Sigmoid colon (tissue), 7 donors: ENCODE data around the gene ISCU. TPM values are rescaled to one million over a fixed set of nuclear protein-coding genes. Genes with fewer than 3 reads are reported as not detected.

Experiments
- DNase-seq: peaks from one replicate; pipeline ENCODE4 v3.0.0-alpha.2; 2019
- H3K27ac ChIP-seq, 4 donors: fragments of 200-600 bp; sonication (generic); one replicate each; pipeline ENCODE4 v1.5.1; 2016 to 2019; ENCODE audit warnings: mild to moderate bottlenecking in 1 of 4
- H3K27me3 ChIP-seq, 3 donors: fragments of 200-600 bp; sonication (generic); one replicate each; pipeline ENCODE4 v1.5.1; 2019; ENCODE audit warnings: mild to moderate bottlenecking in 1 of 3
- H3K36me3 ChIP-seq, 4 donors: fragments of 200-600 bp; sonication (generic); one replicate each; pipeline ENCODE4 v1.5.1; 2016 to 2019
- H3K4me1 ChIP-seq, 4 donors: fragments of 200-600 bp; sonication (generic); one replicate each; pipeline ENCODE4 v1.5.1; 2017 to 2019
- H3K4me3 ChIP-seq, 4 donors: fragments of 200-600 bp; sonication (generic); one replicate each; pipeline ENCODE4 v1.5.1; 2017 to 2019; ENCODE audit warnings: mild to moderate bottlenecking in 2 of 4, moderate library complexity in 1 of 4
- H3K9me3 ChIP-seq, 4 donors: fragments of 200-600 bp in 3 of 4; sonication (generic) in 3 of 4; one replicate each; pipeline versions ENCODE4 v1.5.1 to v1.6.1; 2013 to 2019
- EP300 ChIP-seq, 4 donors: sonication (generic); formaldehyde crosslinking; IDR thresholded peaks; one replicate each; pipeline ENCODE4 v1.6.1; 2017; ENCODE audit warnings: antibody characterized with exemption in 4 of 4
- POLR2A ChIP-seq, 2 donors: fragments of 450-650 bp; IDR thresholded peaks; one replicate each; pipeline ENCODE4 v1.6.1; 2016; ENCODE audit warnings: antibody characterized with exemption in 2 of 2, mild to moderate bottlenecking in 2 of 2, moderate library complexity in 2 of 2
- POLR2AphosphoS5 ChIP-seq, 4 donors: sonication (generic); formaldehyde crosslinking; IDR thresholded peaks; one replicate each; pipeline ENCODE4 v1.6.1; 2017; ENCODE audit warnings: antibody characterized with exemption in 4 of 4
- WGBS, 2 donors: extraction: QIAGEN DNeasy Blood & Tissue Kit; methylation state at CpG; one replicate each; pipeline ENCODE4 v1.1.7; 2013; 5-methylcytosine and 5-hydroxymethylcytosine counted together
- intact Hi-C: fragments of 100-400 bp; cut with DNase I; formaldehyde crosslinking; loops from one replicate; pipeline ENCODE4 v1.15.1; 2023
- polyA plus RNA-seq, 3 donors: library from polyadenylated mRNA; stranded (reverse); fragments of 200-250 nt; gene quantifications; one replicate each; pipeline ENCODE4 v1.2.3, GENCODE V29; 2013
- total RNA-seq, 4 donors: library from RNA; depleted of rRNA; stranded (reverse); fragments of >200 nt; gene quantifications; one replicate each; pipeline ENCODE4 v1.1.0, GENCODE V29; 2016
- TF ChIP-seq, protein P1 (sequence below), 4 experiments: fragments of 450-650 bp in 3 of 4; fragments of 200-600 bp in 1 of 4; IDR thresholded peaks; one replicate each; pipeline ENCODE4 v1.5.1; 2016 to 2019; ENCODE audit warnings: antibody characterized with exemption in 4 of 4, mild to moderate bottlenecking in 3 of 4, moderate library complexity in 2 of 4
- donor health status: healthy with polysubstance abuse.
- donor health status: Bipolar disorder and iron deficiency.
- donor health status: healthy.

The ISCU gene
- total and polyA plus RNA-seq, 7 donors = 117 to 294 (median 237) TPM

DNA sequence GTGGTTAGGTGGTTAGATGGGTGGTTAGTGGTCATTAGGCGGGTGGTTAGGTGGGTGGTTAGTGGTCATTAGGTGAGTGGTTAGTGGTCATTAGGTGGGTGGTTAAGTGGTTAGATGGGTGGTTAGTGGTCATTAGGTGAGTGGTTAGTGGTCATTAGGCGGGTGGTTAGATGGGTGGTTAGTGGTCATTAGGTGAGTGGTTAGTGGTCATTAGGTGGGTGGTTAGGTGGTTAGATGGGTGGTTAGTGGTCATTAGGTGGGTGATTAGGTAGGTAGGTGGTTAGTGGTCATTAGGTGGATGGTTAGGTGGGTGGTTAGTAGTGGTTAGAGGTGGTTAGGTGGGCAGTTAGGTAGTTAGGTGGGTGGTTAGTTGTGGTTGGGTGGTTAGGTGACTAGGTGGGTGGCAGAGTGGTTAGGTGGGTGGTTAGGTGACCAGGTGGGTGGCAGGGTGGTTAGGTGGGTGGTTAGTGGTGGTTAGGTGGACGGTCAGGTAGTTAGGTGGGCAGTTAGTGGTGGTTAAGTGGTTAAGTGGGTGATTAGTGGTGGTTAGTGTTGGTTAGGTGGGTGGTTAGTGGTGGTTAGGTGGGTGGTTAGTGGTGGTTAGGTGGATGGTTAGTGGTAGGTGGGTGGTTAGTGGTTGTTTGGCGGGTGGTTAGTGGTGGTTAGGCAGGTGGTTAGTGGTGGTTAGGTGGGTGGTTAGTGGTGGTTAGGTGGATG is 43.5 kb downstream of the ISCU start:
- Histone ChIP-seq H3K27me3 (no peaks in the 10 kb centered on the region), H3K4me3 (no peak overlapping the region), H3K27ac (no peak overlapping the region), H3K9me3 (no peaks in the 10 kb centered on the region), H3K36me3 (no peaks in the 10 kb centered on the region), H3K4me1 (peaks cover 0 to 7% (median 3%) of the 10 kb centered on the region in 4 donors)
- intact Hi-C loops = no loop called here
- 90 to 92% methylated on average over 4 of the region's 4 CpGs for WGBS, 2 donors
- DNase-seq = no peak
- no peak for TF ChIP-seq POLR2AphosphoS5 (IDR thresholded peaks at IDR 0.05)

DNA sequence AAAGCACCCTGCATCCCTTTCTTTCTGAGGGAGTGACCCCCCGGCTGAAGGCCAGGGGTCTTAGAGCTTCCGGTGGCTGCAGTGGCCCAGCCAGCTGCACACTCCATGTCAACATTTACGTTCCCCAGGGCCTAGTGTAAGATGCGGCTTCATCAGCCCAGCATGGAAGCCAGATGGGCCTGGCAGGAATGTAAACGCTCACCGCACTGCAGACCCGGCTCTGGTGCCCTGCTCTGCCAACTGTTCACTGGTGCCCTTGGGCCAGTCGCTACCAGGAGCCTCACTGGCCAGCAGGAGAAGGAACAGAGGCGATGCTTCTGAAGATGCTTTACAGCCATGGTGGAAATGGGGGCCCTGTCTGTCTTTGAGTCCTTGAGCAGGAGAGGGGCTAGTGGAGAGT is 44.1 kb downstream of the ISCU start:
- H3K4me3 ChIP-seq = no peak overlapping the region
- no peaks in the 10 kb centered on the region for H3K27me3 ChIP-seq
- no peak overlapping the region for H3K27ac ChIP-seq
- TF ChIP-seq POLR2A (IDR thresholded peaks at IDR 0.05) = no peak
- TF ChIP-seq EP300 (IDR thresholded peaks at IDR 0.05) = no peak
- no peak for TF ChIP-seq POLR2AphosphoS5 (IDR thresholded peaks at IDR 0.05)
- TF ChIP-seq, protein P1, sequence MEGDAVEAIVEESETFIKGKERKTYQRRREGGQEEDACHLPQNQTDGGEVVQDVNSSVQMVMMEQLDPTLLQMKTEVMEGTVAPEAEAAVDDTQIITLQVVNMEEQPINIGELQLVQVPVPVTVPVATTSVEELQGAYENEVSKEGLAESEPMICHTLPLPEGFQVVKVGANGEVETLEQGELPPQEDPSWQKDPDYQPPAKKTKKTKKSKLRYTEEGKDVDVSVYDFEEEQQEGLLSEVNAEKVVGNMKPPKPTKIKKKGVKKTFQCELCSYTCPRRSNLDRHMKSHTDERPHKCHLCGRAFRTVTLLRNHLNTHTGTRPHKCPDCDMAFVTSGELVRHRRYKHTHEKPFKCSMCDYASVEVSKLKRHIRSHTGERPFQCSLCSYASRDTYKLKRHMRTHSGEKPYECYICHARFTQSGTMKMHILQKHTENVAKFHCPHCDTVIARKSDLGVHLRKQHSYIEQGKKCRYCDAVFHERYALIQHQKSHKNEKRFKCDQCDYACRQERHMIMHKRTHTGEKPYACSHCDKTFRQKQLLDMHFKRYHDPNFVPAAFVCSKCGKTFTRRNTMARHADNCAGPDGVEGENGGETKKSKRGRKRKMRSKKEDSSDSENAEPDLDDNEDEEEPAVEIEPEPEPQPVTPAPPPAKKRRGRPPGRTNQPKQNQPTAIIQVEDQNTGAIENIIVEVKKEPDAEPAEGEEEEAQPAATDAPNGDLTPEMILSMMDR (IDR thresholded peaks at IDR 0.05) = no peak
- no peak for DNase-seq
- peaks cover 0 to 7% (median 3%) of the 10 kb centered on the region in 4 donors for H3K4me1 ChIP-seq
- no peaks in the 10 kb centered on the region for H3K36me3 ChIP-seq
- 77 to 87% methylated on average over 9 of the region's 9 CpGs for WGBS, 2 donors
- no peaks in the 10 kb centered on the region for H3K9me3 ChIP-seq
- intact Hi-C loops = no loop called here

DNA sequence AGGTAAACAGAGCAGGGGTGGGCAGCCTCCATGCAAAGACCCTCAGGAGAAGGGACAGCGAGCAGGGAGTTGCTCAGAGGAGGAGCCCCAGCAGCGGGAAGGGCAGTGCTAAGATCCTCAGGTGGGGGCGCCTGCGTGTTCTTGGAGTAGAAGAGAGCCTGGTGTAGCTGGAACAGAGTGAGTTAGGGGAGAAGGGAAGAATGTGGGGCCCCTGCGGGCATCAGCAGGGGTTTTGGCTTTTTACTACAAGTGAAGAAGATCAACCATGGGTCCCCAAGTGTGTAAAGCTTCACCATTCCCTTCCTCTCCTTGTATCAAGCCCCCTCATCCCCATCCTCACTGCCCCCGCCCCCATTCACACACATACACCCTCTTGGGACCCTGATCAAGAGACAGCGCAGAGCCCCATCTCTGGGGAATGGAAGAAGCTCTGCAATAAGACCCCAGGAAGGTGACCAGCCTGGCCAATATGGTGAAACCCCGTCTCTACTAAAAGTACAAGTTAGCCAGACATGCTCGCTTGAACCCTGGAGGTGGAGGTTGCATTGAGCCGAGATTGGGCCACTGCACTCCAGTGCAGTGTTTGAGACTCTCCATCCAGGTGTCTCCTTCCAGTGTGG is 45.7 kb downstream of the ISCU start:
- intact Hi-C loops = no loop called here
- TF ChIP-seq POLR2A (IDR thresholded peaks at IDR 0.05) = no peak
- TF ChIP-seq POLR2AphosphoS5 (IDR thresholded peaks at IDR 0.05) = no peak
- TF ChIP-seq EP300 (IDR thresholded peaks at IDR 0.05) = no peak
- TF ChIP-seq, protein P1 (IDR thresholded peaks at IDR 0.05) = no peak
- H3K4me3 ChIP-seq = no peak overlapping the region
- H3K27ac ChIP-seq = no peak overlapping the region
- no peaks in the 10 kb centered on the region for H3K9me3 ChIP-seq
- 83 to 88% methylated on average over 10 of the region's 10 CpGs for WGBS, 2 donors
- no peaks in the 10 kb centered on the region for H3K36me3 ChIP-seq
- H3K27me3 ChIP-seq = no peaks in the 10 kb centered on the region
- peaks cover 0 to 8% (median 3%) of the 10 kb centered on the region in 4 donors for H3K4me1 ChIP-seq
- DNase-seq = no peak

DNA sequence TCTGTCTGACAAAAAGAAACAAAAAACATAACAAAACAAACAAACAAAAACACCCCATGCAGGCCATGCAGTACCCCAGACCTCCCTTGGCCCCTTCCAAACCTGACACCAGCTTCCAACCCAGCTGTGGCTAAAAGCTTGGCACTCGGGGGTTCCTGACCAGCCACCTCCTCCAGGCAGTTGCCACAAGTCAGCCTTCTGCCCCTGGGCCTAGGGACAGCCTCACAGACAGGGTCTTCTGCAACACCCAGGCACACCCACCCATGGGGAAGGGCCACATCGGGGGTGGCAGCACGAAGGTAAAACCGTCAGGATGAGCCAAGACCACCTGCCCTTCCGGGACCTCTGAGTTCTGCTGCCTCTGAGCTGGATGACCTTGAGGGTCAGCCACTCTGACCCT is 46.2 kb downstream of the ISCU start:
- DNase-seq = no peak
- no peak for TF ChIP-seq EP300 (IDR thresholded peaks at IDR 0.05)
- Histone ChIP-seq H3K9me3 (no peaks in the 10 kb centered on the region), H3K36me3 (no peaks in the 10 kb centered on the region), H3K27me3 (no peaks in the 10 kb centered on the region), H3K4me1 (peaks cover 0 to 13% (median 3%) of the 10 kb centered on the region in 4 donors), H3K27ac (no peak overlapping the region), H3K4me3 (no peak overlapping the region)
- intact Hi-C loops = no loop called here
- WGBS, 2 donors = 87% methylated on average over 5 of the region's 5 CpGs

DNA sequence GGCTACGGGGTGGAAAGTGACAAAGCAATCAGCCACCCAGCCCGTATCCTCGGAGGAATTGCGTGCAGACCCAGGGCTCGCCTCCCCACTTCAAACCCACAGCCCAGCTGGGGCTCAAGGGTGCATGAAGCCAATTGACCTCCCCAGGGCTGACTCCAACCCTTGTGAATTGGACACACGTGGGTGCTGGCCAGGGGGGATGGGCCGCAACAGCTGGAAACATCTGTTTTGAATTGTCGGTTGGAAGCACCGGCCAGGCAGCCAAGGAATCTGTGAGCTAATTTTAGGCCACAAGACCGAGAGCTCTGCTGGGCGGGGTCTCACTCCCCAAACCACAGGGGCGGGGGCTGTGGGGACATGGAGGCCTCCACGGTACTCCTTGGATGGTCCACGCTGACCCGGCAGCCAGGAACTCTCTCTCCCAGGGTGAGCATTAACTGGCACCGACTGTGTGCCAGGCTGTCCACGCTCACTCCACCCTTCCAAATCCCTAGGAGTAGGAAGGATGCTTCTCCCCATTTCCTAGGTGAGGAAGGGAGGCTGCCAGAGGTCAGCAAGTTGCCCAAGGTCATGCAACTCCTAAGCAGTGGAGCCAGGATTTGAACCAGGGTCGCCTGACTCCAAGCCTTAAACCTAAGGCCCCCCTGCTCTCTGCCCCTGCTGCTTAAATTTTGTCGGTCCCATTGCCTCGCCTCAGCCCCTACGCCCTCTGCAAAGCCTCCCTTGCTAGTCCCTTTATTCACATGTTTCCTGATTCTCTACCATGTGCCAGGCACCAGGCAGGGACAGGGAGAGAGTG is 47.3 kb downstream of the ISCU start:
- H3K27me3 ChIP-seq = no peaks in the 10 kb centered on the region
- H3K36me3 ChIP-seq = no peaks in the 10 kb centered on the region
- peak; percentile 94 for DNase-seq
- intact Hi-C loops = no loop called here
- WGBS, 2 donors = 46 to 71% methylated on average over 21 of the region's 21 CpGs
- peaks cover 0 to 14% (median 3%) of the 10 kb centered on the region in 4 donors for H3K4me1 ChIP-seq
- TF ChIP-seq EP300 (IDR thresholded peaks at IDR 0.05) = peak in 1 of 4 donors; percentile 15
- TF ChIP-seq POLR2A (IDR thresholded peaks at IDR 0.05) = no peak
- TF ChIP-seq, protein P1 (IDR thresholded peaks at IDR 0.05) = no peak
- TF ChIP-seq POLR2AphosphoS5 (IDR thresholded peaks at IDR 0.05) = peak; percentile 18 to 71 (median 56)
- no peak overlapping the region for H3K27ac ChIP-seq
- no peaks in the 10 kb centered on the region for H3K9me3 ChIP-seq
- no peak overlapping the region for H3K4me3 ChIP-seq
